Astrocyte of the cerebellum (primary cell): ENCODE results near the gene PKP3.

Experiments used
- DNase-seq: peaks from one replicate; pipeline ENCODE4 v3.0.0-alpha.2; 2011; ENCODE audit warnings: low read depth
- H3K4me3 ChIP-seq: 2 replicates; pipeline ENCODE4 v1.5.1; 2011; ENCODE audit warnings: mild to moderate bottlenecking, low read depth, low read length, moderate library complexity
- in situ Hi-C: cut with HindIII; loops from 2 replicates; pipeline ENCODE4 v1.10.0; 2017; ENCODE audit warnings: low sequenced_read_pairs
- TF ChIP-seq, protein P1 (sequence below): IDR thresholded peaks from 2 replicates; pipeline ENCODE4 v1.5.1; 2012; ENCODE audit warnings: low read length, low read depth, moderate library complexity, mild to moderate bottlenecking; ENCODE audit errors: missing control alignments

PKP3 gene

DNA sequence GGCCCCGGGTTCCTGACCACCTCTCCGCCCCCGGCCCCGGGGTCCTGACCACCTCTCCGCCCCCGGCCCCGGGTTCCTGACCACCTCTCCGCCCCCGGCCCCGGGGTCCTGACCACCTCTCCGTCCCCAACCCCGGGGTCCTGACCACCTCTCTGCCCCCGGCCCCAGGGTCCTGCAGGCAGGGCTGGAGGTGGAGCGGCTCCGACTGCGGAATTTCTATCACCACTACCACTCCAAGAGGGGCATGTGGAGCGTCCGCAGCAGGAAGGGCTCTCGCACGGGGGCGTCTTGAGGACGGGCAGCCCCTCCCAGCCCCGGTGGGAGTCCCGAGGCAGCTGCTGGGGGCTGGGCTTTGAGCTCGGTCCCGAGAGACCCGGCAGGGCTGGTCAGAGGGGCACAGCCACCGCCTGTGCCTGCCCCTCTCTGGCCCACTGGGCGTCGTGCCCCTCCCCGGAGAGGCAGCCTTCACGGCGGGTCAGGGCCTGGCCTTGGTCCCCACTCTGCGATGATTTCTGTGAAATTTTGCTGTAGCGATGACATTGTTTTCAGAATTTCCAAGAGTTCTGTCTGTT lies 12.4 kb upstream of the PKP3 start:
- DNase-seq: no peak
- TF ChIP-seq, protein P1, sequence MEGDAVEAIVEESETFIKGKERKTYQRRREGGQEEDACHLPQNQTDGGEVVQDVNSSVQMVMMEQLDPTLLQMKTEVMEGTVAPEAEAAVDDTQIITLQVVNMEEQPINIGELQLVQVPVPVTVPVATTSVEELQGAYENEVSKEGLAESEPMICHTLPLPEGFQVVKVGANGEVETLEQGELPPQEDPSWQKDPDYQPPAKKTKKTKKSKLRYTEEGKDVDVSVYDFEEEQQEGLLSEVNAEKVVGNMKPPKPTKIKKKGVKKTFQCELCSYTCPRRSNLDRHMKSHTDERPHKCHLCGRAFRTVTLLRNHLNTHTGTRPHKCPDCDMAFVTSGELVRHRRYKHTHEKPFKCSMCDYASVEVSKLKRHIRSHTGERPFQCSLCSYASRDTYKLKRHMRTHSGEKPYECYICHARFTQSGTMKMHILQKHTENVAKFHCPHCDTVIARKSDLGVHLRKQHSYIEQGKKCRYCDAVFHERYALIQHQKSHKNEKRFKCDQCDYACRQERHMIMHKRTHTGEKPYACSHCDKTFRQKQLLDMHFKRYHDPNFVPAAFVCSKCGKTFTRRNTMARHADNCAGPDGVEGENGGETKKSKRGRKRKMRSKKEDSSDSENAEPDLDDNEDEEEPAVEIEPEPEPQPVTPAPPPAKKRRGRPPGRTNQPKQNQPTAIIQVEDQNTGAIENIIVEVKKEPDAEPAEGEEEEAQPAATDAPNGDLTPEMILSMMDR: no peak
- in situ Hi-C loops: no loop called here

DNA sequence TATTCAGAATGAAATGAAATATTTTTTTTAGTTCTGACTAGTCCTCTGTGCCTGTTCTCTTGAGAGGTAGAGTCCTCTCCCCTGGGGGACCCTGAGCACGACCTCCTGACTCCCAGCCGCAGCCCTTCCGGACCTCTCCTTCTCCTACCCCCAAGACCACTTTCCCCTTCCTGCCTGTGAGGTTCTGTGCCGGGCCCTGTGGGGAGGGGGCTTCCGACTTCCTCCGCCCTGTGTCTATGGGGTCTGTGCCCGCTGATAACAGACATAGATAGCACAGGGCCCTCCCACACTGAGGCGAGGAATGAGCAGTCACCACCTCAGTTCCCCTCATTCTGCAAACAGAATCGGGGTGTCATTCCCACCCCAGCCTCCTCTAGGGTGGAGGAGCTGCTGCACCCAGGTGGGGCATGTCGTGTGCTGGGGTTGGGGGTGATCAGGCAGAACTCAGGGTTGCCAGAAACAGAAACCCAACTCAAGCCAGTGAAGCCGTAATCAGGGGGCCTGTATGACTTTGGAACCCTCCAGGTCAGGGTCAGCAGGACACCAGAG lies 11.9 kb upstream of the PKP3 start:
- no peak overlapping the region for H3K4me3 ChIP-seq
- no peak for DNase-seq
- TF ChIP-seq, protein P1: no peak
- in situ Hi-C loops: no loop called here

More for the DNA sequence above, 12.4 kb upstream of the PKP3 start:
- H3K4me3 ChIP-seq: no peak overlapping the region

DNA sequence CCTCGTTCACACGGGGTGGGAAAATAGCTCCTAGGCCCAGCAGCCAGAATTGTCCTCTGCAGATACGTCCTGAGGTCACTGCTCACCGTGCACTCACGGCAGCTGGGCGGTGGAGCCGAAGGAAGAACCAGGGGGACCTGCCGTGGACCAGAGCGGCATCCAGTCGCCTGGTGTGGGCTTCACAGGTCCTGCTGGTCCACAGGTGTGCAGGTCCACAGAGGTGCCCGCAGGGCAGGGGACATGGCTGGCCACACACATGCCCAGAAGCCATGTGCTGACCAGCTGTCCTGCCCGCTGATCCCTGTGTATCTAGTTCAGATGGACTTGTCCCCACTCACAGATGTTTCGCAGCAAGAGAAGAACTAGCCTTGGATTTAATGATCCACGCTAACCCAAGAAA lies 10.6 kb upstream of the PKP3 start:
- no peak overlapping the region for H3K4me3 ChIP-seq
- TF ChIP-seq, protein P1: no peak
- in situ Hi-C loops: no loop called here
- no peak for DNase-seq

DNA sequence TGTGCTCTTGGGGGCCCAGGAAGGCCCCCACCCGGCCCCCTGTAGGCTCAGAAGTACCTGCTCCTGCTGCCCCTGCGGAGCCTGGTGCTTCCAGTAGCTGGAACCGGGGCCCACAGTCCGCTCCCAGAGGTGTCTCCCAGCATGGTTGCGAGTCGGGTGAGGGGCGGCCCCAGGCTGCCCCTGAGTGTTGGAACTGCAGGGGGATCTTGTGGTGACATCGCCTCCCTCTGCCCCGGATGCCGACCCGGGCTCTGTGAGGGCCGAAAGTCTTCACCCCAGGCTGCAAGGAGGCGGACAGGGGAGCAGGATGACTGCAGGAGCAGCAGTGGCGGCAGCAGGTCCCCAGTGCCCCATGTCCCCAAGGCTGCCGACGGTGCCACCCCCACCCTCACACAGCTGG lies 9.5 kb upstream of the PKP3 start:
- DNase-seq: no peak
- no peak overlapping the region for H3K4me3 ChIP-seq
- TF ChIP-seq, protein P1: no peak
- in situ Hi-C loops: no loop called here

DNA sequence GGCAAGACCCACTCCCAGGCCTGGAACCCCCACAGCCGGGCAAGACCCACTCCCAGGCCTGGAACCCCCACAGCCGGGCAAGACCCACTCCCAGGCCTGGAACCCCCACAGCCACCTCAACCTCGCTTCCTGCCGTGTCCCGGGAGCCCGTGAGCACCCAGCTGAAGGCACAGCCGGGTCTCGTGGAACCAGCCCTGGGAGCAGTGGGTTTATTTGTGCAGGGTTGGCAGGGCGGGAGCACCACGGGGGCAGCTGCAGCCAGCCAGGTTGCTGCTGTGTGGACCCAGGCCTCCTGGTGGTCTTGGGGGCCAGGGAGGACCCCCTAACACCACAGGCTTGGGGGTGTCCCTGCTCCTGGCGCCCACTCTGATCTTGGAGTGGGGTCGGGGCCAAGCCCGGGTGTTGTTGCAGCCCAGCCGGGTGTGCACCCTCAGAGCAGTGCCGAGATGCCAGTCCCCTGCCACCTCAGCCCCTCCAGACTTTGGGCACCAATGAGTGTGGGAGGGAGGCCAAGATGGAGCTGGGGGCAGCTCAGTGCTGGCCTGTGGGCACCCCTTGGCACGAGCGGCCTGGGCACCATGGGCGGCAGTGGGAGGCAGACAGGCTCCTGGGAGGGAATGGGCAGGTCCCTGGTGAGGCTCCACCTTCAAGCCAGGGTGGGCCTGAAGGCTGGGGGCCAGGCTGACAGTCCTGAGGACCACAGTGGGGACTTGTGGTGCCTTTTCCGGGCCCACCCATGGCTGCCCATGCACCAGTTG lies 8.2 kb upstream of the PKP3 start:
- in situ Hi-C loops: no loop called here
- DNase-seq: no peak
- H3K4me3 ChIP-seq: no peak overlapping the region
- TF ChIP-seq, protein P1: no peak

DNA sequence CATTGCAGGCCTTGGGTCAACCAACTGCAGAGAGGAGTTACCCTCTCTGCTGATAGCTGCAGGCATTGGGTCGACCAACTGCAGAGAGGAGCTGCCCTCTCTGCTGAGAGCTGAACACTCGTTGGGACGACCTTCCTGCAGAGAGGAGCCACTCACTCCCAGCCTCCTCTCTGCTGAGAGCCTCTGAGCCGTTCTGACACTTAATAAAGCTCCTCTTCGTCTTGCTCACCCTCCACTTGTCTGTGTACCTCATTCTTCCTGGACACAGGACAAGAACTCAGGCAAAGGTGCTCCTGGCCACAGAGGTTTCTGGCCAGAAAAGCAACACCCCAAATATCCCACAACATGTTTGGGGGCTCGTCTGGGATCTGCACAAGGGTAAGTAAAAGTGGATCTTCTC lies 7.5 kb upstream of the PKP3 start:
- H3K4me3 ChIP-seq: no peak overlapping the region
- TF ChIP-seq, protein P1: no peak
- DNase-seq: no peak
- in situ Hi-C loops: no loop called here
